Stimulated activated CD8-positive, alpha-beta memory T cell treated with anti-CD3 and anti-CD28 coated beads, Interleukin-15, amount 100 ng/mL, for 48 hours (primary cell): ENCODE data around the gene CLECL1.

Experiments
- DNase-seq, 2 donors: peaks; one replicate each; pipeline ENCODE4 v3.0.0-alpha.2; 2020; ENCODE audit warnings: low read depth in 2 of 2

The CLECL1 gene

GRCh38 chr12:9732921-9733461, at the start of gene CLECL1:
Gene CLECL1 (minus strand): TSS chr12:9733097.
- no peak for DNase-seq

GRCh38 chr12:9781360-9781759, 48.5 kb upstream of the CLECL1 start:
- DNase-seq, result no peak

DNA sequence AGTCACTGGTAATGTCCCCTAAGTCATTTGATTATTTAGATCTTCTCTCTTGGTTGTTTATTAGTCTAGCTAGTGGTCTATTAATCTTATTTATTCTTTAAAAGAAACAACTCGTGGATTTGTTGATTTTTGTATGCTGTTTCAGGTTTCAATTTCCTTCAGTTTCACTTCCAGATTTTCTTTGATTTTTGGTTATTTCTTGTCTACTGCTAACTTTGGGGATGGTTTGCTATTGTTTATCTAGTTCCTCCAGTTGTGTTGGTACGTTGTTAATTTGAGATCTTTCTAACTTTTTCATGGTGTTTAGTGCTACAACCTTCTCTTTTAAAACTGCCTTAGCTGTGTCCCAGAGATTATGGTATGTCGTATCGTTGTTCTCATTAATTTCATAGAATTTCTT, 46.3 kb upstream of the CLECL1 start:
- DNase-seq, result no peak

DNA sequence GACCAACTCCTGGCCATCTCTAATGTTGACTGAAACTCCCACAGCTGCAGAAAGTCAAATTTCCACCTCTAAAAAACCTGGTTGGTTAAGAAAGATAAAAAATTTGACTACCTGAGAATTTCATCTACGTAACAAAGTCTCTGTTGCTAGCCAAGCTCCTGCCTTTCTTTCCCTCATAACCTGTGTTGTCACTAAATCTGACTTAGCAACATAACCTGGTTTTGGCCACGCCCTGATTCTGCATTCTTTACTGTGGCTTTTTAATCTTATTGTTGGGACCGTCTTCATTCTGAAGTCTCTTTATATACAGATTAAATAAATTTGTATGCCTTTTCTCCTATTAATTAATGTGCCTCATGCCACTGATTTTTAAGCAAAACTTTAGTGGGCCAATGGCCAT, 43.9 kb upstream of the CLECL1 start:
- DNase-seq, result no peak

DNA sequence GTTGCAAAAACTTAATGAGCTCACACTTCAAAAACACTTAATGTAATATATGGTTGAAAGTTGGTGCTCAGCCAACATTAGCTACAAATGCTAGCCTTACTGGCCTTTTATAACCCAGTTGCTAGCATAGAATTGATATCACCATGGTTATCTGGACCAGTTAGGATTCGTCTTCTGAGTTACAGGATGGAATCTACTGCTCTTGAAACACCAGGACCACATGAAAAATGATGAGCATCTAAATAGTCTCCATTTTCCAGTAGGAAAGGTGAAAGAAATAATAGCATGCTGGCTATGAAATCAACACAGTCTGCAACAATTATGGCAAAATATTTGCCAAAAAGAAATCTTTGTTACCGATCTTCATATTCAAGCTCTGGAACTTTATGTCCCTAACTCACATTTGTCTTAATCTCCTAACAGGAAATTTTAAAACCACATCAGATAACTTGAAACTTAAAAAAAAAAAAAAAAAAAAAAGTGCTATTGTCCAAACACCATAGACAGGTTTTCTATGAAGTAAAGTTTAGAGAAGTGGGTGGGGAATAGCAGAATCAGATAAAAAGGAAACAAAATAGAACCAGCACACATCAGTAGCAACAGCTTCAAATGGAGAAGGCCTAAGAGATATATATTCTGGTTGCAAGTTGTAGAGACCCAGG, 40.5 kb upstream of the CLECL1 start:
- no peak for DNase-seq

- DNase-seq, result no peak
Measured at GRCh38 chr12:9763025-9763424, 30.1 kb upstream of the CLECL1 start.

GRCh38 chr12:9762369-9762768, 29.5 kb upstream of the CLECL1 start:
- no peak for DNase-seq

DNA sequence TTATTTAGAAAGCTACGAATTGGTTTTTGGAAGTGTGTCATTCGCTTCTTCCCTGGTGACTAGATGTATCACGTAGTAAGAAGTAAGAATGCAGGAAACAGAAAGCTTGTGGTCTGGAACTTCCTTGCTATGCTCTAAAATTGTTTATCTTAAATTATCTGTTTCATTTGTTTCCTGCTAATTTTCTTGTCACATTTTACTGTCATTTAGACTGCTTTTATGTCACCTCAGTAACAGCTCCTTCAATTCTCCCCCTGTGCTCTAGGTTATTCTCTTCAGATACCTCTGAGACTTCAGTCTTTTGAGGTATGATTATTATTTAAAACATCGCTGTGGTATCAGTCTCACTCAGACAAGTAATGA, 28.5 kb upstream of the CLECL1 start:
- DNase-seq, result no peak

GRCh38 chr12:9760699-9761418, 28.0 kb upstream of the CLECL1 start, which contains the start of gene CD69:
Gene CD69 (minus strand): TSS chr12:9760901. CDS start chr12:9760820, 81 bp downstream.
- peak; percentile 60 to 69 for DNase-seq

DNA sequence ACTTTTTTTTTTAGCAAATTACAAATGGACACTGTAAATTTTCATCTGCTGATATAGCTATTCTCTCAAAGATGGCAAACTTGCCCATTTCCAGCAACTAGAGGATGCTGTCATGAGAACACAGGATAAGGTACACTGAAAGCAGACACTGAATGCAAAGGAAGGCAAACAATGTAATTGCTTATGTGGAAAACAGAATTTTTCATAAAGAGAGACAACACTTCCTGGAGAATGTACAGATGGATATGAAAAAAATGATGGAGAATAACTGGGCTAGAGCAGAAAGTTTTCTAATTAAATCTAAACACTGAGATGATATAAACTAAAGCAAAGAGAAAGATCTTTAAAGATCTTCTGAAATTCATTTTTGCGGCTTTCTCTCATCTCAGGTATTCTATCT, 27.2 kb upstream of the CLECL1 start:
- DNase-seq, result no peak

- no peak for DNase-seq
Measured at GRCh38 chr12:9759694-9760093, 26.8 kb upstream of the CLECL1 start.

DNA sequence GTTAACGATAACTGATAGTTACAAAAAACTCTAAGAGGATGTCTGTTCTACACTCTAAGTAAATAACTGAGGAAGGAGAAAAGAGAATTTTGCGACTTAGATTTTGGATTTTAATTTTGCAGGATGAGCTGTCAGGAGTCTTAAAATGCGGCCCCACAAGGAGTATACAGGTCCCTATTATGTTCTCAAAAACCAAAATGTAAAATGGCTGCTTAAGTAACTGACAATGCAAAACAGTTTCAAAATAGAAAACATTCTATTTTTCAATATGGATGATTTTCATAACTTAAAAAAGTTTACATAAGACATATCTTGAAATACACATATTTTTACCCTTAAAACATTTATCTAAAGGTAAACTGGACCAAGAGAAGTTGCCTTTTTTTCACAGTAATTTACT, 25.2 kb upstream of the CLECL1 start:
- DNase-seq, result no peak

GRCh38 chr12:9757433-9758025, 24.6 kb upstream of the CLECL1 start:
- DNase-seq, result no peak

- no peak for DNase-seq
Measured at GRCh38 chr12:9756706-9757105, 23.8 kb upstream of the CLECL1 start.

GRCh38 chr12:9756170-9756569, 23.3 kb upstream of the CLECL1 start:
- DNase-seq, result no peak

GRCh38 chr12:9755567-9755966, 22.7 kb upstream of the CLECL1 start:
- no peak for DNase-seq

DNA sequence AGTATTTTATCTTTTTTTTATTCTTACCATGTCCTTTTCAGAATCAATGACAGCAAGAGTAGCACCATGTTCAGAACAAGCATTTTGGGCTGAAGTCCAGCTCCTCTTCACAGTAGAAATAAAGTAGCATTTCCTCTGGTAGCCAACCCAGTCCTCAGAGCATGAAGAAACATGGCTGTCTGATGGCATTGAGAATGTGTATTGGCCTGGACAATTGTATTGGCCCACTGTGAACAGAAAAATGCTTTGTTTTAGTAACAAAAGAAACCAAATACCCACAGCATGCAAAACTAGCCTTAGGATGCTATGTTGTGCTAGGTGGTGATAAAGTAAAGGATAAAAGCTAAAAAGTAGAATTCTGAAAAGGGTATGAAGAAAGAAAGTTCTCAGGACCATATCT, 22.1 kb upstream of the CLECL1 start:
- DNase-seq, result no peak

DNA sequence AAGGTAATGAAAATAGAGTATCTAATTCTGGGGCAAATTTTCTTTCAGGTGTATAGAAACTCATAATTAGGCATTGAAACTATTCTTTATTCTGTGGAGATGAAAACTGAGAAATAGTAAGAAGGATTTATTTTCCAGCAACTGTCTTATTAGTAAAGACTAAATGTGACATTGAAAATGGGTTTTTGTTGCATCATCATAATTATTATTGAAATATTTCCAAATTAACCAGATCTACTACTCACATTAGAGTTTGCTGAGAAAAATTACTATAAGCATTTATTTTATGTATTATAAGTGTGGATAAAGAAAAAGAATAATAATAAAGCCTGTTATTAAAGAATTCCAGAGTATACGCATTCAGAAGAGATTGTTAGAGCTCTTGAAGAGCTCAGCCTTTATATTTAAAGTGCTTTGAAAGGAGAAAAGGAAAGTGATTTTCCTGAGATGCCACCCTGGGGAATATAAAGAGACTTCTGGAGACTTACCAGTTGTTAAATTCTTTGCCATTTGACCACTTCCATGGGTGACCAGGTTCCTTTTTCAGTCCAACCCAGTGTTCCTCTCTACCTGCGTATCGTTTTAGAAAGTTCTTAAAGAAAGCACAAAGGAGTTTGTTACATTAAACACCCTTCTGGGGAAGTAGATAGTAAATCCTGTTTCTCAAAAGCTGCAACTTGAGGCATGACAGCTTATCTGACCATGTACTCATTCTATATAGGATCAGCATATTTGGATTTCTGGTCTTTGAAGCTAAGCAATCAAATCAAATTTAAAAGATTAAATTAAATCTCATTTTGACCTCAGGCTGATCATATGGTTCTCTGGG, 21.4 kb upstream of the CLECL1 start:
- DNase-seq, result no peak

- DNase-seq, result no peak
Measured at GRCh38 chr12:9753498-9753897, 20.6 kb upstream of the CLECL1 start.

- DNase-seq, result no peak
Measured at GRCh38 chr12:9753073-9753472, 20.2 kb upstream of the CLECL1 start.

DNA sequence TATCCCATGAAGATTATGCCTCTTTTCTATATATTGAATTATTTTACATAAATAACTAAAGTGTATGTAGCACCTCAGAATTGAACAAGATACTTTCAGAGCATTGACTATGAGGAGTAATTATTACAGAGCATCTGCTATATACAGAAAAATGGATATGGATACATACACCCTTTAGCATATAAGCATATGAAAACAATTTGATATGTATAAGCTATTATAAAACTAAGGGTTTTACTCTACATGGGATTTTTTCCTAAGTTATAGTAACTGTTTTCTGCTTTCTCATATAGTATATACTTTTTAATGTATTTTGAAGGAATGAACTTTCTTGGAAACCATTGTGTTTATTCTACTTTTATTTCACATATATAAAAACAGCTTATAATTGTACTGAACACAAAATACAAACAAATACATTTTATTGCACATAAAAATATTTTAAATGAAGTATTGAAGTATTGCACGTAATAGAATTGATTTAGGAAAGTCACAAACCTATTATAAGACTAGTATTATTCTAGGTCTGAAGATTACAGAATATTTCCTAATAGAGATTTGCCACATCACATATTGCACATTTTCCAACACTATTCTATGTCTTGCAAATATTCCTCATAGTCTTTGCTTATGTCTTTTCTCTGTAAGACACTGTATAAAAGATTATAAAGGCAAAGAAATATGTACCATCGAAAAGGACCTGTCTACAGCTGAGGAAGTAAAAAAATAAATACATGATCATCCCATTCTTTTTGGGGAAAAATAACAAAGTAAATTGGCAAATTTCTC, 19.4 kb upstream of the CLECL1 start:
- no peak for DNase-seq
